ENCODE data around the gene PCDHGC3. TPM values are rescaled to one million over a fixed set of nuclear protein-coding genes. Genes with fewer than 3 reads are reported as not detected.
A peak's percentile ranks its signal among the peaks of the same experiment; 100 is the strongest.

Gene PCDHGC3
- total and polyA plus RNA-seq, 2 of the 4 experiments (the other 2 are of a cell fraction), result 21.1 to 72.1 TPM

DNA sequence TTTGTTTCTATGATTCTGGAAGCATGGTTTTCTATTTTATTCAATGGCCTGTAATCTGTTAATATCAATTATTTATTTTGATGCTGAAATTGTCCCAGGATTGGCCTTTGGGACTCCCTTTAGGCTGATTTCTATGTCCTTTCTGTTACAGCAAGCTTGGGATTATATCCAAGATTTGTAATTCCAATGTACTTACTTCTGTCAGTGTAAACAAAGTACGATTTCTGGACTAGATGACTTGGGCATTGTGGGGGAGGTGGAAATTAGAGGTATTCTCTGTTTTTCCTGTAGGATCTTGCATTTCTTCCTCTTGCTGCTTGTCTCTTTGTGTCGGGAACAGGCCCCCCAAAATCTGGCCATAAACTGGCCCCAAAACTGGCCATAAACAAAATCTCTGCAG is 41.8 kb upstream of the PCDHGC3 start:
- 60% methylated on average over 1 of the region's 2 CpGs; no CpG with 5 or more reads in 1 of the 2 experiments for WGBS, 2 experiments (ENCODE audit: extremely low coverage in 2 of 2, insufficient read length in 1 of 2)
- Histone ChIP-seq H2BK15ac (ENCODE audit: low read depth, low read length) (no peak overlapping the region), H3K4me2 (ENCODE audit: low read depth, low read length) (peak overlapping the region; percentile 19; the same call in 1 of the 2 replicates), H4K20me1 (ENCODE audit: insufficient read depth, low read length) (no peaks in the 10 kb centered on the region), H3K79me1 (ENCODE audit: low read depth in 1 of 2, low read length in 2 of 2) (peaks cover 18 to 24% of the 10 kb centered on the region in 2 experiments; a peak in 3 of 4 replicates), H3K36me3 (ENCODE audit: control insufficient read depth, insufficient read depth, low read length) (peaks cover 7% of the 10 kb centered on the region; the same call in 1 of the 2 replicates), H3K4ac (ENCODE audit: low read depth, low read length) (no peak overlapping the region), H4K91ac (ENCODE audit: insufficient read depth, low read depth, low read length) (no peak overlapping the region), H3K9me3 (ENCODE audit: control insufficient read depth, insufficient read depth, low read length) (peaks cover 22% of the 10 kb centered on the region; the same call in 1 of the 2 replicates), H3K14ac (replicated peaks; ENCODE audit: low read depth, low read length) (no peak overlapping the region), H3K9ac (ENCODE audit: low read depth, low read length) (no peak overlapping the region), H4K5ac (ENCODE audit: low read depth, low read length) (no peak overlapping the region), H3K23ac (ENCODE audit: low read depth, low read length) (no peak overlapping the region), H2BK5ac (ENCODE audit: low read depth, low read length, poor library complexity, severe bottlenecking) (peak overlapping the region; percentile 72), H3K9me1 (ENCODE audit: insufficient read depth, low read length) (no peaks in the 10 kb centered on the region), H3K4me3 (ENCODE audit: insufficient read depth, low read depth, low read length) (no peak overlapping the region), H3K4me1 (ENCODE audit: control insufficient read depth, insufficient read depth, low read length) (peaks cover 2% of the 10 kb centered on the region; the same call in 1 of the 2 replicates), H3K27ac (ENCODE audit: insufficient read depth, low read length) (no peak overlapping the region), H3K18ac (ENCODE audit: low read depth, low read length) (no peak overlapping the region; the same call in 1 of the 2 replicates), H4K8ac (ENCODE audit: low read depth in 2 of 2, low read length in 2 of 2) (no peak overlapping the region), H2AFZ (replicated peaks; ENCODE audit: low read length, poor library complexity) (no peak overlapping the region), H3K27me3 (ENCODE audit: control insufficient read depth, insufficient read depth, low read length) (no peaks in the 10 kb centered on the region), H2AK5ac (ENCODE audit: low read depth, low read length) (no peak overlapping the region), H2BK20ac (ENCODE audit: low read depth, low read length) (no peak overlapping the region), H2BK120ac (ENCODE audit: low read depth, low read length) (no peak overlapping the region), H2AK9ac (replicated peaks; ENCODE audit: low read depth, low read length, poor library complexity) (no peak overlapping the region), H3K56ac (ENCODE audit: extremely low read depth, insufficient read depth, low read length) (no peak overlapping the region)
- ChIA-PET POLR2A (ENCODE audit: unreplicated experiment) (no interaction called here), CTCF (no interaction called here)
- peak; percentile 48 for ATAC-seq (ENCODE audit: low read depth)
- TF ChIP-seq RCOR1 (IDR thresholded peaks at IDR 0.05; ENCODE audit: insufficient replicate concordance, low read length), result no peak
- TF ChIP-seq, protein P1, sequence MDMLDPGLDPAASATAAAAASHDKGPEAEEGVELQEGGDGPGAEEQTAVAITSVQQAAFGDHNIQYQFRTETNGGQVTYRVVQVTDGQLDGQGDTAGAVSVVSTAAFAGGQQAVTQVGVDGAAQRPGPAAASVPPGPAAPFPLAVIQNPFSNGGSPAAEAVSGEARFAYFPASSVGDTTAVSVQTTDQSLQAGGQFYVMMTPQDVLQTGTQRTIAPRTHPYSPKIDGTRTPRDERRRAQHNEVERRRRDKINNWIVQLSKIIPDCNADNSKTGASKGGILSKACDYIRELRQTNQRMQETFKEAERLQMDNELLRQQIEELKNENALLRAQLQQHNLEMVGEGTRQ (IDR thresholded peaks at IDR 0.05; ENCODE audit: low read depth, low read length), result no peak
- no peak for TF ChIP-seq CEBPB (IDR thresholded peaks at IDR 0.05; ENCODE audit: low read depth, low read length)
- no peak for TF ChIP-seq SMC3 (IDR thresholded peaks at IDR 0.05; ENCODE audit: low read depth, low read length)
- no peak for TF ChIP-seq POLR2A (IDR thresholded peaks at IDR 0.05; ENCODE audit: low read depth, low read length)
- TF ChIP-seq NFE2L2 (IDR thresholded peaks at IDR 0.05; ENCODE audit: low read depth, low read length), result no peak
- BruUV-seq (replicated peaks), result no TSS peak
- DNase-seq, result peak; percentile 73
- intact Hi-C loops (cut with micrococcal nuclease) (loop anchor here (5.0 kb wide), 1 partner anchor 43 kb away; the partner anchor contains the start of gene PCDHGC3), in situ Hi-C loops (cut with MboI; ENCODE audit: low sequenced_read_pairs) (no loop called here), dilution Hi-C loops (cut with HindIII; ENCODE audit: low sequenced_read_pairs, unreplicated experiment) (no loop called here)

Data from IMR-90 (cell line).